HL-60 (cell line): ENCODE measurements around the gene AKAP6.

Source experiments
- CTCF ChIP-seq: IDR thresholded peaks from one replicate; pipeline ENCODE4 v1.5.1; 2011; ENCODE audit warnings: low read length, control low read depth, inconsistent platforms; ENCODE audit not compliant: insufficient read depth
- GABPA ChIP-seq: IDR thresholded peaks from 2 replicates; pipeline ENCODE4 v1.6.1; 2012; ENCODE audit warnings: low read depth
- POLR2AphosphoS5 ChIP-seq: IDR thresholded peaks from 2 replicates; pipeline ENCODE4 v1.6.1; 2012; ENCODE audit warnings: low read depth
- REST ChIP-seq: IDR thresholded peaks from 2 replicates; pipeline ENCODE4 v1.6.1; 2012; ENCODE audit warnings: low read depth; ENCODE audit not compliant: insufficient replicate concordance
- SPI1 ChIP-seq: IDR thresholded peaks from 2 replicates; pipeline ENCODE4 v1.6.1; 2012; ENCODE audit warnings: low read depth, mild to moderate bottlenecking, borderline replicate concordance

GRCh38 chr14:32667287-32667686, 338.2 kb downstream of the AKAP6 start:
- TF ChIP-seq CTCF (no peak), REST (no peak), POLR2AphosphoS5 (no peak), GABPA (no peak), SPI1 (no peak)
